ENCODE data around the gene TAPBPL.

- TF ChIP-seq CTCF (IDR thresholded peaks at IDR 0.05 in 8 of 11, conservative IDR thresholded peaks at IDR 0.05 in 3 of 11) = no peak
- TF ChIP-seq POLR2A (IDR thresholded peaks at IDR 0.05) = no peak
These were observed 1.2 kb downstream of the TAPBPL start for GRCh38 chr12:6452944-6453630.
